Epithelial cell of esophagus (primary cell): ENCODE results near the gene MPPED1.

ENCODE experiments used
- DNase-seq: peaks from one replicate; pipeline ENCODE4 v3.0.0; 2010; ENCODE audit warnings: low read depth
- H3K4me3 ChIP-seq: 2 replicates; pipeline ENCODE4 v1.5.1; 2011; ENCODE audit warnings: mild to moderate bottlenecking, low read length, control low read depth
- CTCF ChIP-seq: IDR thresholded peaks from 2 replicates; pipeline ENCODE4 v1.5.1; 2011; ENCODE audit warnings: low read depth, mild to moderate bottlenecking, low read length, control low read depth, inconsistent platforms; ENCODE audit not compliant: insufficient read depth; ENCODE audit errors: missing control alignments

Gene MPPED1

GRCh38 chr22:43441216-43441615 lies 29.4 kb downstream of the MPPED1 start:
- H3K4me3 ChIP-seq: no peak overlapping the region
- TF ChIP-seq CTCF: no peak
- DNase-seq: no peak

GRCh38 chr22:43441751-43442150 lies 29.9 kb downstream of the MPPED1 start:
- no peak for DNase-seq
- no peak overlapping the region for H3K4me3 ChIP-seq
- no peak for TF ChIP-seq CTCF

- no peak for TF ChIP-seq CTCF
- H3K4me3 ChIP-seq: no peak overlapping the region
- no peak for DNase-seq
These were observed 30.8 kb downstream of the MPPED1 start for GRCh38 chr22:43442386-43443151.

- no peak for DNase-seq
These were observed 31.3 kb downstream of the MPPED1 start for GRCh38 chr22:43443152-43443471.

GRCh38 chr22:43446037-43446803 lies 34.4 kb downstream of the MPPED1 start:
- no peak for TF ChIP-seq CTCF
- peak; percentile 43 for DNase-seq
- no peak overlapping the region for H3K4me3 ChIP-seq

More at GRCh38 chr22:43443152-43443471, 31.3 kb downstream of the MPPED1 start:
- no peak for TF ChIP-seq CTCF
- no peak overlapping the region for H3K4me3 ChIP-seq

GRCh38 chr22:43446916-43447315 lies 35.1 kb downstream of the MPPED1 start:
- DNase-seq: peak; percentile 18
- H3K4me3 ChIP-seq: no peak overlapping the region
- TF ChIP-seq CTCF: peak; percentile 22
